B cell (primary cell): ENCODE results near the gene ZMIZ1. TPM values are rescaled to one million over a fixed set of nuclear protein-coding genes. Genes with fewer than 3 reads are reported as not detected.

Experiments used
- ATAC-seq: fragments of 200-7000 bp; cut with Tn5 transposase; one replicate; pipeline ENCODE4 v1.10.0; 2021; ENCODE audit warnings: low read depth, mild to moderate bottlenecking, moderate number of reproducible peaks, moderate library complexity
- CTCF ChIA-PET: fragments of 350-600 bp; sonication (Branson Sonifier 250); formaldehyde crosslinking; loops from one replicate; lab custom pipeline; 2021; ENCODE audit warnings: antibody characterized with exemption, inconsistent platforms; lab: Charles Lee
- POLR2A ChIA-PET: fragments of 350-600 bp; sonication (Branson Sonifier 250); formaldehyde crosslinking; loops from one replicate; lab custom pipeline; 2021; ENCODE audit warnings: antibody characterized with exemption; lab: Charles Lee
- DNase-seq: peaks from one replicate; pipeline ENCODE4 v3.0.0; 2013
- H2AFZ ChIP-seq: 2 replicates; pipeline ENCODE4 v1.6.1; 2012; ENCODE audit warnings: mild to moderate bottlenecking, low read depth, low read length; ENCODE audit not compliant: insufficient read depth, poor library complexity, severe bottlenecking
- H3K27ac ChIP-seq, 2 donors: 1 replicate in 1 of 2; 2 replicates in 1 of 2; pipeline ENCODE4 v1.5.1; 2012 to 2013; ENCODE audit warnings: low read length in 2 of 2, mild to moderate bottlenecking in 2 of 2, moderate library complexity in 1 of 2
- H3K27me3 ChIP-seq, 4 experiments: fragments of 200-600 bp in 1 of 4; sonication (generic) in 1 of 4; replicated peaks in 1 of 4; 1 replicate in 2 of 4; 2 replicates in 2 of 4; pipeline versions ENCODE4 v1.6.1 to v1.7.0; 2013 to 2016; ENCODE audit warnings: low read length in 3 of 4, mild to moderate bottlenecking in 2 of 4, mixed read lengths in 1 of 4, moderate library complexity in 1 of 4; ENCODE audit not compliant: insufficient read depth in 4 of 4, control insufficient read depth in 3 of 4; ENCODE audit errors: control extremely low read depth in 1 of 4
- H3K36me3 ChIP-seq, 2 experiments: replicated peaks in 1 of 2; 1 replicate in 1 of 2; 2 replicates in 1 of 2; pipeline versions ENCODE4 v1.6.1 to v1.7.1; 2013; ENCODE audit warnings: low read length in 1 of 2; ENCODE audit not compliant: insufficient read depth in 2 of 2, control insufficient read depth in 1 of 2; ENCODE audit errors: control extremely low read depth in 1 of 2, extremely low read depth in 1 of 2
- H3K4me1 ChIP-seq, 2 donors: fragments of 200-600 bp in 1 of 2; sonication (generic) in 1 of 2; 1 replicate in 1 of 2; 2 replicates in 1 of 2; pipeline versions ENCODE4 v1.5.1 to v1.6.1; 2013 to 2017; ENCODE audit warnings: low read length in 2 of 2; ENCODE audit not compliant: control insufficient read depth in 2 of 2, insufficient read depth in 2 of 2
- H3K4me2 ChIP-seq: replicated peaks from 2 replicates; pipeline ENCODE3; 2012; ENCODE audit warnings: mild to moderate bottlenecking, low read depth, low read length; ENCODE audit not compliant: poor library complexity, severe bottlenecking
- H3K4me3 ChIP-seq, 5 experiments: fragments of 200-600 bp in 1 of 5; sonication (generic) in 1 of 5; 1 replicate in 3 of 5; 2 replicates in 2 of 5; pipeline versions ENCODE4 v1.5.1 to v1.7.0; 2011 to 2016; ENCODE audit warnings: low read length in 4 of 5, mild to moderate bottlenecking in 4 of 5, low read depth in 2 of 5, control low read depth in 1 of 5, moderate library complexity in 1 of 5; ENCODE audit not compliant: insufficient read depth in 1 of 5; ENCODE audit errors: control extremely low read depth in 1 of 5, extremely low read depth in 1 of 5
- H3K79me2 ChIP-seq: fragments of 200-600 bp; sonication (generic); one replicate; pipeline ENCODE4 v1.6.0; 2016; ENCODE audit warnings: low read length; ENCODE audit not compliant: control insufficient read depth, insufficient read depth
- H3K9ac ChIP-seq: fragments of 200-600 bp; sonication (generic); 2 replicates; pipeline ENCODE4 v1.6.1; 2017; ENCODE audit warnings: mild to moderate bottlenecking, low read length, moderate library complexity
- H3K9me3 ChIP-seq, 3 donors: one replicate each; pipeline versions ENCODE4 v1.6.1 to v1.7.1; 2013; ENCODE audit warnings: low read length in 2 of 3; ENCODE audit not compliant: control insufficient read depth in 2 of 3, insufficient read depth in 1 of 3; ENCODE audit errors: control extremely low read depth in 1 of 3
- H4K20me1 ChIP-seq: 2 replicates; pipeline ENCODE4 v1.6.0; 2012; ENCODE audit warnings: mild to moderate bottlenecking, low read length; ENCODE audit not compliant: insufficient read depth, control insufficient read depth, poor library complexity, severe bottlenecking
- H3K27ac Mint-ChIP-seq: one replicate; pipeline ENCODE4 v1.8.0; 2021; ENCODE audit warnings: mixed read lengths
- H3K27me3 Mint-ChIP-seq: one replicate; pipeline ENCODE4 v1.8.0; 2021; ENCODE audit warnings: mixed read lengths
- H3K4me1 Mint-ChIP-seq: one replicate; pipeline ENCODE4 v1.8.0; 2021; ENCODE audit warnings: mixed read lengths
- H3K4me3 Mint-ChIP-seq: one replicate; pipeline ENCODE4 v1.8.0; 2021; ENCODE audit warnings: mixed read lengths
- H3K9me3 Mint-ChIP-seq: one replicate; pipeline ENCODE4 v1.8.0; 2022; ENCODE audit warnings: mixed read lengths; ENCODE audit not compliant: insufficient read depth
- EZH2 ChIP-seq: IDR thresholded peaks from 2 replicates; pipeline ENCODE4 v1.6.1; 2012; ENCODE audit warnings: borderline replicate concordance, low read depth, mild to moderate bottlenecking, moderate library complexity, low read length; ENCODE audit not compliant: insufficient read depth, poor library complexity, severe bottlenecking
- WGBS: methylation state at CpG from one replicate; pipeline ENCODE4 v1.1.5; 2013; ENCODE audit warnings: missing lambda C conversion rate; ENCODE audit not compliant: insufficient coverage; 5-methylcytosine and 5-hydroxymethylcytosine counted together
- intact Hi-C: fragments of 100-400 bp; cut with micrococcal nuclease; formaldehyde crosslinking; loops from one replicate; pipeline ENCODE4 v1.10.0; 2022
- polyA plus RNA-seq: library from polyadenylated mRNA; depleted of rRNA; stranded (reverse); fragments of >200 nt; gene quantifications from 2 replicates; pipeline ENCODE4 v1.2.3, GENCODE V29; 2012
- total RNA-seq, 2 donors: library from RNA; stranded (reverse); fragments of 120-200 nt in 1 of 2; gene quantifications; 1 replicate in 1 of 2; 2 replicates in 1 of 2; pipeline versions ENCODE4 v1.2.3 to v1.2.4, GENCODE V29; 2013 to 2022
- TF ChIP-seq, protein P1 (sequence below): fragments of 200-600 bp; IDR thresholded peaks from one replicate; pipeline ENCODE4 v1.8.0; 2022; ENCODE audit warnings: antibody characterized with exemption, mild to moderate bottlenecking

ZMIZ1 gene
- total and polyA plus RNA-seq, 2 donors (not counting 1 experiment from before 2014, with no cell fraction given) = 14.3 to 64.9 TPM

DNA sequence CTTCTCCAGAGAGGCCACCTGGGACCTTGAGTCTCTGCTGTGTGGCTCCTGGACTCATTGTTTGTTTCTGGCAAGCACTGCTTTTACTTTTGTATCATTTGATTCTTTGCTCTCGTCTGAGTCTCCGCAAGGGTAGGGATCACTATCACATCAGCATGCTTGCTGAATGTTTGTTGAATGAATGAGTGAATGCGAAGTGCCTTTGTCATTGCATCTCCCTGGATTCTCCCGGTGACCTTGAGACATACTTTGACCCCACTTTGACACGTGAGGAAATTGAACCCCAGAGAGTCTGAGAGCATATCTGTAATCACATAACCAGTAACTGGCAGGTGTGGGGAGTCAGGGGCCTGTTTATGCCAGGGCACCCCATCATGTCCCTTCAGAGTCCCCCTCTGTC, 92.8 kb downstream of the ZMIZ1 start:
- no peak overlapping the region for H3K4me3 ChIP-seq
- no peak overlapping the region for H3K4me3 Mint-ChIP-seq
- TF ChIP-seq, protein P1, sequence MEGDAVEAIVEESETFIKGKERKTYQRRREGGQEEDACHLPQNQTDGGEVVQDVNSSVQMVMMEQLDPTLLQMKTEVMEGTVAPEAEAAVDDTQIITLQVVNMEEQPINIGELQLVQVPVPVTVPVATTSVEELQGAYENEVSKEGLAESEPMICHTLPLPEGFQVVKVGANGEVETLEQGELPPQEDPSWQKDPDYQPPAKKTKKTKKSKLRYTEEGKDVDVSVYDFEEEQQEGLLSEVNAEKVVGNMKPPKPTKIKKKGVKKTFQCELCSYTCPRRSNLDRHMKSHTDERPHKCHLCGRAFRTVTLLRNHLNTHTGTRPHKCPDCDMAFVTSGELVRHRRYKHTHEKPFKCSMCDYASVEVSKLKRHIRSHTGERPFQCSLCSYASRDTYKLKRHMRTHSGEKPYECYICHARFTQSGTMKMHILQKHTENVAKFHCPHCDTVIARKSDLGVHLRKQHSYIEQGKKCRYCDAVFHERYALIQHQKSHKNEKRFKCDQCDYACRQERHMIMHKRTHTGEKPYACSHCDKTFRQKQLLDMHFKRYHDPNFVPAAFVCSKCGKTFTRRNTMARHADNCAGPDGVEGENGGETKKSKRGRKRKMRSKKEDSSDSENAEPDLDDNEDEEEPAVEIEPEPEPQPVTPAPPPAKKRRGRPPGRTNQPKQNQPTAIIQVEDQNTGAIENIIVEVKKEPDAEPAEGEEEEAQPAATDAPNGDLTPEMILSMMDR = no peak
- no peak for TF ChIP-seq EZH2
- 94% methylated on average over 2 of the region's 5 CpGs for WGBS
- no peak for ATAC-seq
- intact Hi-C loops = no loop called here
- no peaks in the 10 kb centered on the region for H3K4me1 ChIP-seq
- ChIA-PET CTCF (no interaction called here), POLR2A (no interaction called here)
- H2AFZ ChIP-seq = no peak overlapping the region
- H3K9me3 ChIP-seq = no peaks in the 10 kb centered on the region
- H3K9ac ChIP-seq = no peak overlapping the region
- no peaks in the 10 kb centered on the region for H3K9me3 Mint-ChIP-seq
- no peaks in the 10 kb centered on the region for H3K79me2 ChIP-seq
- no peak overlapping the region for H3K27ac Mint-ChIP-seq
- no peak overlapping the region for H3K27ac ChIP-seq
- H3K27me3 ChIP-seq = no peaks in the 10 kb centered on the region
- H3K4me1 Mint-ChIP-seq = no peaks in the 10 kb centered on the region
- DNase-seq = no peak
- no peaks in the 10 kb centered on the region for H3K27me3 Mint-ChIP-seq
- no peaks in the 10 kb centered on the region for H4K20me1 ChIP-seq
- no peaks in the 10 kb centered on the region for H3K36me3 ChIP-seq
- H3K4me2 ChIP-seq = no peak overlapping the region

DNA sequence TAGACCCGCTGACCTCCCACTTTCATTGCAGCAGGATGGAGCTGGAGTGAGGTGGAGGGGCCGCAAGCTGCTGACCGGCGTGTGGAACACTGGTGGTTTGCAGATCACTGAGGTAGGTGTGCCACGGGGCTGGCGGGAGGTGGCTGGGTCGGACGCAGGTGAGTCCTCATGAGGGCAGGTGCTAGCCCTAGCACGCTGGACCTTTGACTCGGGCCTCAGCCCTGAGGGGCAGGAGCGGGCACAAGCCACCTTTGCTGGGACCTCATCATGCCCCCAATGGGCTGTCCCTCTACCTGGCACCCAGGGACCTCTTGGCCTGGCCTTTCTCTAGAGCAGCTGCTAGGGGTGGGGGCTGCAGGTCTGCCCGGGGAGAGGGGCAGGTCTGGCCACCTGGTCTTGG, 93.3 kb downstream of the ZMIZ1 start:
- Histone ChIP-seq H3K9ac (no peak overlapping the region), H3K27ac (no peak overlapping the region), H3K4me3 (no peak overlapping the region), H2AFZ (no peak overlapping the region), H3K4me2 (no peak overlapping the region), H3K9me3 (no peaks in the 10 kb centered on the region), H3K27me3 (no peaks in the 10 kb centered on the region), H3K79me2 (no peaks in the 10 kb centered on the region), H3K36me3 (no peaks in the 10 kb centered on the region), H4K20me1 (no peaks in the 10 kb centered on the region), H3K4me1 (no peaks in the 10 kb centered on the region)
- intact Hi-C loops = no loop called here
- WGBS = 95% methylated on average over 12 of the region's 12 CpGs
- Mint-ChIP-seq H3K4me3 (no peak overlapping the region), H3K27me3 (peaks cover 2% of the 10 kb centered on the region), H3K9me3 (no peaks in the 10 kb centered on the region), H3K27ac (no peak overlapping the region), H3K4me1 (no peaks in the 10 kb centered on the region)
- CTCF ChIA-PET = no interaction called here
- TF ChIP-seq, protein P1 = no peak
- TF ChIP-seq EZH2 = no peak
- DNase-seq = no peak
- POLR2A ChIA-PET = no interaction called here
- ATAC-seq = no peak
